ENCODE data around the gene RGMA. TPM values are rescaled to one million over a fixed set of nuclear protein-coding genes. Genes with fewer than 3 reads are reported as not detected.

The RGMA gene
- total and polyA plus RNA-seq, 2 of the 8 experiments (the other 6 are each of a cell fraction or from before 2014, with no cell fraction given): 19.9 to 39.8 TPM

GRCh38 chr15:93048759-93049161 lies 40.3 kb downstream of the RGMA start:
- H2BK5ac ChIP-seq (ENCODE audit: low read depth, low read length): no peak overlapping the region
- peaks cover 5 to 7% of the 10 kb centered on the region in 2 experiments; a peak in 2 of 4 replicates for H3K9me3 ChIP-seq (ENCODE audit: insufficient read depth in 2 of 2, low read depth in 1 of 2, low read length in 1 of 2)
- ChIA-PET POLR2A (ENCODE audit: partially characterized antibody) (no interaction called here), CTCF (ENCODE audit: partially characterized antibody) (interaction anchor here (1.4 to 15.8 kb wide), 4 partner anchors 13 to 1071 kb away, joined by 3 to 119 read pairs (median 6); no protein-coding TSS in a partner anchor)
- no peaks in the 10 kb centered on the region for H3K23me2 ChIP-seq (ENCODE audit: low read depth, low read length)
- no peak for DNase-seq (ENCODE audit: low read depth in 1 of 2, low spot score in 2 of 2)
- H2BK12ac ChIP-seq (ENCODE audit: low read depth, low read length): no peak overlapping the region
- peaks cover 13% of the 10 kb centered on the region; the same call in 1 of the 2 replicates for H3K79me1 ChIP-seq (ENCODE audit: low read depth, low read length)
- no peak overlapping the region for H2BK15ac ChIP-seq (ENCODE audit: low read length)
- no peaks in the 10 kb centered on the region; a peak in 1 of 7 replicates for H3K4me1 ChIP-seq (replicated peaks in 1 of 4; ENCODE audit: control insufficient read depth in 3 of 4, insufficient read depth in 4 of 4, low read length in 3 of 4)
- no peak overlapping the region for H2AK5ac ChIP-seq (ENCODE audit: low read depth, low read length)
- WGBS, 2 experiments (ENCODE audit: extremely low coverage in 1 of 2, insufficient coverage in 1 of 2, insufficient read length in 1 of 2, insufficient replicate concordance in 2 of 2, low coverage in 1 of 2, low lambda C conversion rate in 2 of 2, missing lambda C conversion rate in 1 of 2): 98% methylated on average over 14 of the region's 16 CpGs; no CpG with 5 or more reads in 1 of the 2 experiments
- H3K36me3 ChIP-seq (ENCODE audit: control insufficient read depth in 2 of 4, insufficient read depth in 4 of 4, low read length in 3 of 4): peaks cover 41 to 93% (median 78%) of the 10 kb centered on the region in 4 experiments
- peaks cover 19 to 40% of the 10 kb centered on the region in 2 experiments for H4K20me1 ChIP-seq (replicated peaks in 1 of 2; ENCODE audit: control insufficient read depth in 1 of 2, insufficient read depth in 2 of 2, low read length in 2 of 2)
- no peak overlapping the region for H3K27ac ChIP-seq (ENCODE audit: low read depth, low read length)
- H3K18ac ChIP-seq (ENCODE audit: extremely low read depth, low read length): no peak overlapping the region
- no peak overlapping the region for H3K4me3 ChIP-seq (ENCODE audit: extremely low read depth in 1 of 4, insufficient read depth in 2 of 4, low read depth in 3 of 4, low read length in 4 of 4)
- no peak overlapping the region for H3K14ac ChIP-seq (ENCODE audit: insufficient read length)
- H3K4me2 ChIP-seq (ENCODE audit: insufficient read depth in 1 of 2, low read depth in 2 of 2, low read length in 2 of 2): no peak overlapping the region
- H3K23ac ChIP-seq (ENCODE audit: insufficient read length): no peak overlapping the region
- no peak overlapping the region for H4K8ac ChIP-seq (ENCODE audit: extremely low read depth, insufficient read depth, low read length)
- no peak overlapping the region for H2AFZ ChIP-seq (ENCODE audit: low read length)
- H3K79me2 ChIP-seq (ENCODE audit: control insufficient read depth in 1 of 2, insufficient read depth in 2 of 2, low read length in 2 of 2): peaks cover 0 to 22% of the 10 kb centered on the region in 2 experiments; a peak in 1 of 4 replicates
- H3K9ac ChIP-seq (replicated peaks in 1 of 4; ENCODE audit: extremely low read depth in 1 of 4, low read depth in 3 of 4, low read length in 3 of 4): no peak overlapping the region
- no peak for FAIRE-seq
- no peak overlapping the region for H3K56ac ChIP-seq (replicated peaks; ENCODE audit: insufficient read length, low read depth, low read length)
- H4K5ac ChIP-seq (ENCODE audit: insufficient read length, low read depth, low read length): no peak overlapping the region
- no peaks in the 10 kb centered on the region for H3K27me3 ChIP-seq (replicated peaks in 1 of 4; ENCODE audit: control insufficient read depth in 3 of 4, extremely low read depth in 1 of 4, insufficient read depth in 3 of 4, low read length in 3 of 4)
- H2BK20ac ChIP-seq (ENCODE audit: low read length): no peak overlapping the region
- H4K91ac ChIP-seq (replicated peaks; ENCODE audit: insufficient read length, low read length): no peak overlapping the region
- no peak overlapping the region for H2BK120ac ChIP-seq (replicated peaks; ENCODE audit: low read depth, low read length)
- no peak overlapping the region for H3K4ac ChIP-seq (replicated peaks; ENCODE audit: insufficient read length, low read depth, low read length)
- TF ChIP-seq SIN3A (conservative IDR thresholded peaks at IDR 0.05 in 1 of 2, IDR thresholded peaks at IDR 0.05 in 1 of 2; ENCODE audit: low read depth in 1 of 2, low read length in 2 of 2): no peak
- TF ChIP-seq KDM5A (IDR thresholded peaks at IDR 0.05; ENCODE audit: low read length): no peak

Data from H1 (cell line).